T-cell (primary cell): Measurements from ENCODE around the gene TMEM178A. TPM values are rescaled to one million over a fixed set of nuclear protein-coding genes. Genes with fewer than 3 reads are reported as not detected.

Source experiments
- ATAC-seq, 4 experiments: fragments of 200-7000 bp in 3 of 4; fragments of 150-1000 bp in 1 of 4; cut with Tn5 transposase; replicated peaks in 1 of 4; 1 replicate in 3 of 4; 2 replicates in 1 of 4; pipeline ENCODE4 v1.10.0; 2021; ENCODE audit warnings: moderate library complexity in 3 of 4, mild to moderate bottlenecking in 2 of 4, moderate number of reproducible peaks in 1 of 4
- CTCF ChIA-PET, 2 donors: fragments of 300-600 bp; sonication (Branson Sonifier 250); formaldehyde crosslinking; loops; one replicate each; lab custom pipeline; 2022; ENCODE audit warnings: antibody characterized with exemption in 2 of 2; lab: Charles Lee
- POLR2A ChIA-PET, 2 donors: fragments of 300-600 bp; sonication (Branson Sonifier 250); formaldehyde crosslinking; loops; one replicate each; lab custom pipeline; 2022; ENCODE audit warnings: antibody characterized with exemption in 2 of 2; lab: Charles Lee
- DNase-seq, 35 experiments: peaks; one replicate each; pipeline versions ENCODE4 v3.0.0 to v3.0.0-alpha.2; 2013 to 2023
- H3K27ac ChIP-seq: one replicate; pipeline ENCODE4 v1.5.1; 2013; ENCODE audit warnings: low read length
- H3K27me3 ChIP-seq, 2 experiments: replicated peaks in 1 of 2; 1 replicate in 1 of 2; 2 replicates in 1 of 2; pipeline versions ENCODE4 v1.6.1 to v1.7.0; 2013; ENCODE audit warnings: low read length in 1 of 2, mixed read lengths in 1 of 2; ENCODE audit not compliant: control insufficient read depth in 2 of 2, insufficient read depth in 2 of 2; ENCODE audit errors: extremely low read depth in 1 of 2
- H3K36me3 ChIP-seq, 2 donors: 1 replicate in 1 of 2; 2 replicates in 1 of 2; pipeline versions ENCODE4 v1.6.1 to v1.7.0; 2013; ENCODE audit warnings: low read length in 1 of 2; ENCODE audit not compliant: control insufficient read depth in 2 of 2, insufficient read depth in 1 of 2; ENCODE audit errors: extremely low read depth in 1 of 2
- H3K4me1 ChIP-seq, 2 experiments: 1 replicate in 1 of 2; 2 replicates in 1 of 2; pipeline versions ENCODE4 v1.6.1 to v1.7.0; 2013; ENCODE audit warnings: low read length in 2 of 2, mixed read lengths in 1 of 2; ENCODE audit not compliant: insufficient read depth in 2 of 2, control insufficient read depth in 1 of 2; ENCODE audit errors: extremely low read depth in 1 of 2
- H3K4me3 ChIP-seq, 2 donors: 1 replicate in 1 of 2; 2 replicates in 1 of 2; pipeline versions ENCODE4 v1.5.1 to v1.7.0; 2013; ENCODE audit warnings: mild to moderate bottlenecking in 2 of 2, low read length in 1 of 2, moderate library complexity in 1 of 2; ENCODE audit not compliant: control insufficient read depth in 1 of 2; ENCODE audit errors: extremely low read depth in 1 of 2
- H3K9me3 ChIP-seq: 2 replicates; pipeline ENCODE4 v1.7.0; 2013
- H3K27ac Mint-ChIP-seq, 2 donors: one replicate each; pipeline ENCODE4 v1.8.0; 2020 to 2021; ENCODE audit warnings: mild to moderate bottlenecking in 2 of 2, mixed read lengths in 2 of 2
- H3K27me3 Mint-ChIP-seq, 2 donors: one replicate each; pipeline ENCODE4 v1.8.0; 2021 to 2022; ENCODE audit warnings: mixed read lengths in 2 of 2
- H3K36me3 Mint-ChIP-seq: one replicate; pipeline ENCODE4 v1.8.0; 2021; ENCODE audit warnings: mixed read lengths
- H3K4me1 Mint-ChIP-seq, 3 donors: one replicate each; pipeline ENCODE4 v1.8.0; 2020 to 2022; ENCODE audit warnings: mixed read lengths in 3 of 3, mild to moderate bottlenecking in 1 of 3
- H3K4me3 Mint-ChIP-seq, 3 donors: one replicate each; pipeline ENCODE4 v1.8.0; 2020 to 2022; ENCODE audit warnings: mild to moderate bottlenecking in 3 of 3, mixed read lengths in 3 of 3, moderate library complexity in 3 of 3
- H3K9me3 Mint-ChIP-seq, 3 donors: one replicate each; pipeline ENCODE4 v1.8.0; 2020 to 2022; ENCODE audit warnings: mixed read lengths in 3 of 3
- WGBS: methylation state at CpG from one replicate; pipeline ENCODE4 v1.1.5; 2013; ENCODE audit warnings: missing lambda C conversion rate; ENCODE audit not compliant: insufficient coverage; 5-methylcytosine and 5-hydroxymethylcytosine counted together
- total RNA-seq, 35 experiments: library from RNA in 6 of 35; stranded (reverse) in 6 of 35; fragments of 120-200 nt in 1 of 35; gene quantifications; one replicate each; pipeline versions ENCODE4 v1.2.1 to v1.2.4 and lab custom pipeline; 2013 to 2026

TMEM178A gene
- total RNA-seq, 5 donors from 2014 or later (not counting 1 experiment from before 2014, with no cell fraction given): 0.32 to 0.47 (median 0.45) TPM; not detected in 2

DNA sequence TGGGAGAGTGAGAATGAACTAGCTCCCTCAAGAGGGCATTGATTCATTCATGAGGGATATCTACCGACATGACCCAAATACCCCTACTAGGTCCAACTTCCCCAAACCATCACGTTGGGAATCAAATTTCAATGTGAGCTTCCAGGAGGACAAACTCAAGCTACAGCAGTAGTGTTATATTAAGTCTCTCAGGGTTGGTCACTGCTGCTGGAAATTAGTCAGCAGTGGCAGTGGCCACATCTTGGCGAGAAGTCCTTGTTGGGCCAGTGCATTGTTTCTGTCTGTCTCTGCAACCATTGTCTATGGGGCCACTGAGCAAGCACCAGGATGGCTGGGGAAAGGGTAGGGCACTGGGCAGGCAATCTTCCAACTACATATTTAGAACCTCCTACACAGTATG is 65.8 kb downstream of the TMEM178A start:
- H3K4me1 Mint-ChIP-seq: peaks cover 0 to 6% (median 4%) of the 10 kb centered on the region in 3 donors
- H3K36me3 ChIP-seq: peaks cover 16 to 20% of the 10 kb centered on the region in 2 donors
- WGBS: 100% methylated on average over 2 of the region's 3 CpGs
- no peaks in the 10 kb centered on the region for H3K27me3 ChIP-seq
- H3K4me1 ChIP-seq: no peaks in the 10 kb centered on the region
- H3K36me3 Mint-ChIP-seq: peaks cover 32% of the 10 kb centered on the region
- peaks cover 0 to 3% (median 0%) of the 10 kb centered on the region in 3 donors for H3K9me3 Mint-ChIP-seq
- no peak overlapping the region for H3K4me3 ChIP-seq
- POLR2A ChIA-PET: no interaction called here
- CTCF ChIA-PET: interaction anchor here in 1 of 2 donors (1.5 kb wide), 1 partner anchor 784 kb away, joined by 3 read pairs; no protein-coding TSS in a partner anchor
- no peaks in the 10 kb centered on the region for H3K9me3 ChIP-seq
- ATAC-seq (no peak), DNase-seq (no peak)
- H3K27ac ChIP-seq: no peak overlapping the region
- H3K27me3 Mint-ChIP-seq: no peaks in the 10 kb centered on the region
- H3K4me3 Mint-ChIP-seq: no peak overlapping the region
- H3K27ac Mint-ChIP-seq: no peak overlapping the region

- POLR2A ChIA-PET: no interaction called here
- Mint-ChIP-seq H3K9me3 (peaks cover 0 to 3% (median 0%) of the 10 kb centered on the region in 3 donors), H3K27me3 (no peaks in the 10 kb centered on the region), H3K4me1 (peaks cover 0 to 6% (median 4%) of the 10 kb centered on the region in 3 donors), H3K36me3 (peaks cover 36% of the 10 kb centered on the region), H3K27ac (no peak overlapping the region), H3K4me3 (no peak overlapping the region)
- CTCF ChIA-PET: interaction anchor here in 1 of 2 donors (1.2 kb wide), 1 partner anchor 353 kb away, joined by 3 read pairs; no protein-coding TSS in a partner anchor
- Histone ChIP-seq H3K36me3 (peaks cover 16 to 27% of the 10 kb centered on the region in 2 donors), H3K27me3 (no peaks in the 10 kb centered on the region), H3K4me3 (no peak overlapping the region), H3K9me3 (no peaks in the 10 kb centered on the region), H3K27ac (no peak overlapping the region), H3K4me1 (no peaks in the 10 kb centered on the region)
- DNase-seq (no peak), ATAC-seq (no peak)
- WGBS: no CpG with 5 or more reads among the region's 1 CpG
Measured at GRCh38 chr2:39732482-39732881, 66.8 kb downstream of the TMEM178A start.

DNA sequence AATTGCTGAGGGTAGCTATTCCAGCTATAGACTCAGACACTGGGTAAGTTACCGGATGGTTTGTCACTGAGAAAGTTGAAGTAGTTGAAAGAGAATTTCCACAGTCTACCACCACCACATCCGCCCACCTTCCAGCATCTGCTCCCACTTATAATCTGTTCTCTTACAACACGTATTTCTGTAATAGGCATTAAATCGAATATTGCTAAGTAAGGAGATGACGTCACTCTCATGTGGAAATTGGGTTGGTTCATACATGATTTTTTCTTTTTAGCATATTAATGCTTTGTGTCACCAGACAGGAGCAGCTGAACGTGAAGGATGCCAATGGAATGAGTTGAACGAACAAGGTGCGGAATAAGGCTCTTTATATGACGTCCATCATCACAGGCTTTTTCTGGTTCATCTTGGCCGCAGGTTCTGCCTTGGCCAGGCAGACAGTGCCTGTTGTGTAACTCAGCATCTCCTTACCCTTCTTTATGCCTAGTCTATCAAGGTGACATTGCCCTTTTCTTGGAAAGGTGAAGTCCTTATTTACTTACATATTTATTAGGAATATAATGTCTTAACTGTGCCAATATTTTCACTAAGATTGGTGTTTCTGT is 67.5 kb downstream of the TMEM178A start:
- no peaks in the 10 kb centered on the region for H3K27me3 ChIP-seq
- H3K9me3 ChIP-seq: no peaks in the 10 kb centered on the region
- no peak for ATAC-seq
- Mint-ChIP-seq H3K27me3 (no peaks in the 10 kb centered on the region), H3K36me3 (peaks cover 43% of the 10 kb centered on the region), H3K4me1 (peaks cover 0 to 6% (median 2%) of the 10 kb centered on the region in 3 donors), H3K4me3 (no peak overlapping the region), H3K27ac (no peak overlapping the region), H3K9me3 (peaks cover 0 to under 1% (median 0%) of the 10 kb centered on the region in 3 donors)
- H3K4me3 ChIP-seq: no peak overlapping the region
- peaks cover 16 to 34% of the 10 kb centered on the region in 2 donors for H3K36me3 ChIP-seq
- CTCF ChIA-PET: interaction anchor here in 1 of 2 donors (1.2 kb wide), 1 partner anchor 354 kb away, joined by 3 read pairs; no protein-coding TSS in a partner anchor
- WGBS: 100% methylated on average over 2 of the region's 10 CpGs
- H3K4me1 ChIP-seq: no peaks in the 10 kb centered on the region
- POLR2A ChIA-PET: no interaction called here
- no peak for DNase-seq
- H3K27ac ChIP-seq: no peak overlapping the region

DNA sequence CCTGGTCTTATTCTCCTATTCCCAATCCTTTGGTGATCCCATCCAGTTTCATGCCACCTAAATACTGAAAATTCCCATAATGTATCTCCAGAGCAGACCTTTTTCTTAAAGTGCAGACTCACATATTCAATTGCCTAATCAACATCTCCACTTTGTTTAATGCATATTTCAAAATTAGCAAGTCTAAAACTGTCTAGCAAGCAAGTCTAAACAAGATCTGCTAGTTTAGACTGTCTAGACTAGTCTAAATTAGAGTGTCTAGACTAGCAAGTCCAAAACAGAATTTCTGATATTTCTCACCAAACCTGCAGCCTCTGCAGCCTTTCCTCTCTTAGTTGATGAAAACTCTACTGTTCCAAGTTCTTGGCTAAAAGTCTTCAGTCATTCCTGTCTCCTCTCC is 68.7 kb downstream of the TMEM178A start:
- Histone ChIP-seq H3K27ac (no peak overlapping the region), H3K4me1 (no peaks in the 10 kb centered on the region), H3K27me3 (no peaks in the 10 kb centered on the region), H3K36me3 (peaks cover 16 to 42% of the 10 kb centered on the region in 2 donors), H3K9me3 (no peaks in the 10 kb centered on the region), H3K4me3 (no peak overlapping the region)
- ChIA-PET CTCF (interaction anchor here in 1 of 2 donors (0.7 kb wide), 2 partner anchors 10 to 367 kb away, joined by 3 read pairs; no protein-coding TSS in a partner anchor), POLR2A (no interaction called here)
- no peak overlapping the region for H3K27ac Mint-ChIP-seq
- peaks cover 0 to 6% (median 0%) of the 10 kb centered on the region in 3 donors for H3K4me1 Mint-ChIP-seq
- no peaks in the 10 kb centered on the region for H3K9me3 Mint-ChIP-seq
- no peak overlapping the region for H3K4me3 Mint-ChIP-seq
- no peaks in the 10 kb centered on the region for H3K27me3 Mint-ChIP-seq
- peaks cover 52% of the 10 kb centered on the region for H3K36me3 Mint-ChIP-seq
- ATAC-seq: no peak
- no peak for DNase-seq

DNA sequence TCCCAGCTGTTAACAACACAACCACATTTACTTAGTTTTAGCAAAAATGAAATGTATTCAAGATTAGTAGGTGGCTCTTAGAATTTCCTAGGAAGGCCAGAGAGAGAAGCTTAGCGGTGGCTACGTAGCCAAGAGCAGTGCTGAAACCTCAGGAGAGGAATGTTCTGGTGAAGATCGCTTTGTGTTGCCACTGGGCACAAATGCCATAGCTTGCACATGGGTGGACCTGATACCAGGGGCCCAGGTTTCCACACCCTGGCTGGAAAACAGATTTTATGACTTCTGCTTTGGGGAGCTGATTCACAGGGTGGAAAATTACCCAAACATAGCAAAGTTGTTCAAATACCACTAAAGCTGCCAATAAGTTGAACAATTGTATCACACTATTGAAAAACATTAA is 69.9 kb downstream of the TMEM178A start:
- no peaks in the 10 kb centered on the region for H3K9me3 Mint-ChIP-seq
- Histone ChIP-seq H3K4me1 (no peaks in the 10 kb centered on the region), H3K4me3 (no peak overlapping the region), H3K27me3 (no peaks in the 10 kb centered on the region), H3K9me3 (no peaks in the 10 kb centered on the region), H3K36me3 (peaks cover 13 to 47% of the 10 kb centered on the region in 2 donors), H3K27ac (no peak overlapping the region)
- WGBS: 100% methylated on average over 2 of the region's 3 CpGs
- H3K4me3 Mint-ChIP-seq: no peak overlapping the region
- CTCF ChIA-PET: no interaction called here
- DNase-seq (no peak), ATAC-seq (no peak)
- POLR2A ChIA-PET: interaction anchor here in 1 of 2 donors (0.6 kb wide), 1 partner anchor 28 kb away, joined by 3 read pairs; no protein-coding TSS in a partner anchor
- H3K4me1 Mint-ChIP-seq: peaks cover 0 to 6% (median 0%) of the 10 kb centered on the region in 3 donors
- H3K27ac Mint-ChIP-seq: no peak overlapping the region
- no peaks in the 10 kb centered on the region for H3K27me3 Mint-ChIP-seq
- peaks cover 56% of the 10 kb centered on the region for H3K36me3 Mint-ChIP-seq

DNA sequence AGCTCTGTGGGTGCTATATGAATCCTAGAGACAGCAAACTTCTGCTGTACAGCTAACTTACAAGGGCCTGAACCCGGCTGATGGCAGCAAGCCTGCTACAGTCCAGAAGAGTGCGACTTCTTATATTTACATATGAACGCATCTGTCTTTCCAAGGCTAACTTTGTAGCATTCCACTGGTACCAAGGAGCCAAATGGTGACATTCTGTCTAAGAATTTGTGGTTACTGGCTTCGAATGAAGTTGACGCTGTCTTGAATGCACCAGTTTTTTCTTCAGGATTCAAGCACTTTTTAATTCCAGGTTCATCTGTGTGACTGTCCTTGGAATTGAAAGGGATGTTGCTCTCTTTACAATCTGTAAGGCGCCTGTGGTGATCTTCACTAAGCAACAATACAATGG is 70.9 kb downstream of the TMEM178A start:
- DNase-seq (no peak), ATAC-seq (no peak)
- Mint-ChIP-seq H3K27me3 (no peaks in the 10 kb centered on the region), H3K9me3 (no peaks in the 10 kb centered on the region), H3K4me3 (no peak overlapping the region), H3K27ac (no peak overlapping the region), H3K36me3 (peaks cover 61% of the 10 kb centered on the region), H3K4me1 (peaks cover 0 to 6% (median 0%) of the 10 kb centered on the region in 3 donors)
- Histone ChIP-seq H3K27me3 (no peaks in the 10 kb centered on the region), H3K9me3 (no peaks in the 10 kb centered on the region), H3K36me3 (peaks cover 12 to 52% of the 10 kb centered on the region in 2 donors), H3K4me3 (no peak overlapping the region), H3K4me1 (no peaks in the 10 kb centered on the region), H3K27ac (no peak overlapping the region)
- 98% methylated on average over 5 of the region's 6 CpGs for WGBS
- POLR2A ChIA-PET: no interaction called here
- CTCF ChIA-PET: no interaction called here
